ENCODE measurements around the gene MPC1L. TPM values are rescaled to one million over a fixed set of nuclear protein-coding genes. Genes with fewer than 3 reads are reported as not detected.

The MPC1L gene
- total RNA-seq, 1 donor from 2014 or later: not detected

GRCh38 chrX:40628506-40628905, 5.3 kb downstream of the MPC1L start:
- DNase-seq (ENCODE audit: low spot score): no peak

- DNase-seq (ENCODE audit: low spot score): no peak
Observed at GRCh38 chrX:40632199-40632598, 9.0 kb downstream of the MPC1L start.

GRCh38 chrX:40637687-40638086, 14.5 kb downstream of the MPC1L start:
- DNase-seq (ENCODE audit: low spot score): no peak

- no peak for DNase-seq (ENCODE audit: low spot score)
Observed at GRCh38 chrX:40644176-40644575, 20.9 kb downstream of the MPC1L start.

GRCh38 chrX:40644821-40645358, 21.7 kb downstream of the MPC1L start:
- peak; percentile 72 for DNase-seq (ENCODE audit: low spot score)

GRCh38 chrX:40646489-40647306, 23.5 kb downstream of the MPC1L start:
- peak; percentile 47 for DNase-seq (ENCODE audit: low spot score)

- DNase-seq (ENCODE audit: low spot score): peak; percentile 94
Observed at GRCh38 chrX:40647307-40648197, 24.3 kb downstream of the MPC1L start, which contains the start of gene CXorf38. CXorf38 (minus strand) TSS chrX:40647561; CDS start chrX:40647520, 41 bp downstream.

- DNase-seq (ENCODE audit: low spot score): peak; percentile 80
Observed at GRCh38 chrX:40651620-40652223, 28.5 kb downstream of the MPC1L start.

- DNase-seq (ENCODE audit: low spot score): no peak
Observed at GRCh38 chrX:40652664-40653063, 29.4 kb downstream of the MPC1L start.

GRCh38 chrX:40653535-40653934, 30.3 kb downstream of the MPC1L start:
- no peak for DNase-seq (ENCODE audit: low spot score)

GRCh38 chrX:40660381-40660780, 37.2 kb downstream of the MPC1L start:
- no peak for DNase-seq (ENCODE audit: low spot score)

- DNase-seq (ENCODE audit: low spot score): no peak
Observed at GRCh38 chrX:40661489-40661888, 38.3 kb downstream of the MPC1L start.

GRCh38 chrX:40663078-40663740, 40.0 kb downstream of the MPC1L start:
- DNase-seq (ENCODE audit: low spot score): no peak

- no peak for DNase-seq (ENCODE audit: low spot score)
Observed at GRCh38 chrX:40663880-40664630, 40.8 kb downstream of the MPC1L start.

GRCh38 chrX:40671126-40671525, 47.9 kb downstream of the MPC1L start:
- no peak for DNase-seq (ENCODE audit: low spot score)

Other genes with a start within 250 kb of the MPC1L start
- gene ATP6AP2, start 42.5 kb upstream of the MPC1L start, total RNA-seq: 106 TPM
- 23.1 TPM for gene CXorf38, start 24.1 kb downstream of the MPC1L start, total RNA-seq
- 58.6 TPM for gene MED14, start 112.1 kb downstream of the MPC1L start, total RNA-seq